Measurements from ENCODE around the gene HTRA3.
A peak's percentile ranks its signal among the peaks of the same experiment; 100 is the strongest.

The HTRA3 gene

GRCh38 chr4:8221985-8222384, 47.6 kb upstream of the HTRA3 start:
- Histone ChIP-seq H3K9me3 (ENCODE audit: control insufficient read depth, insufficient read depth, low read depth, low read length) (no peaks in the 10 kb centered on the region), H3K27ac (ENCODE audit: extremely low read depth, low read depth, low read length) (no peak overlapping the region), H3K4me1 (ENCODE audit: control insufficient read depth, insufficient read depth, low read length) (no peaks in the 10 kb centered on the region), H3K36me3 (ENCODE audit: control insufficient read depth in 2 of 2, insufficient read depth in 1 of 2, low read length in 2 of 2) (peaks cover 0 to 14% of the 10 kb centered on the region in 2 experiments; a peak in 1 of 3 replicates), H3K4me3 (ENCODE audit: low read depth, low read length) (no peak overlapping the region)
- POLR2A ChIA-PET: interaction anchor here (0.6 kb wide), 1 partner anchor 15 kb away, joined by 5 read pairs; no protein-coding TSS in a partner anchor
- CTCF ChIA-PET: no interaction called here
- TF ChIP-seq ZFP3 (tag by site-specific recombination; IDR thresholded peaks at IDR 0.05; ENCODE audit: low read depth): peak; percentile 85
- TF ChIP-seq PRDM1 (tag by site-specific recombination; IDR thresholded peaks at IDR 0.05): no peak
- 0 out of 2 replicates have a peak, but pooled peaks have one; percentile 19 for TF ChIP-seq ZBTB17 (tag by site-specific recombination; IDR thresholded peaks at IDR 0.05)

GRCh38 chr4:8222609-8223388, 46.8 kb upstream of the HTRA3 start:
- no peaks in the 10 kb centered on the region for H3K4me1 ChIP-seq (ENCODE audit: control insufficient read depth, insufficient read depth, low read length)
- TF ChIP-seq KLF7 (tag by site-specific recombination; IDR thresholded peaks at IDR 0.05; ENCODE audit: borderline replicate concordance) (no peak), ZFP37 (tag by site-specific recombination; IDR thresholded peaks at IDR 0.05) (no peak), ZNF624 (tag by site-specific recombination; IDR thresholded peaks at IDR 0.05) (no peak), MYNN (tag by site-specific recombination; IDR thresholded peaks at IDR 0.05; ENCODE audit: borderline replicate concordance) (no peak), ZNF701 (tag by site-specific recombination; IDR thresholded peaks at IDR 0.05) (no peak), ZNF707 (tag by site-specific recombination; IDR thresholded peaks at IDR 0.05) (no peak), ZNF530 (tag by site-specific recombination; IDR thresholded peaks at IDR 0.05; ENCODE audit: low read depth) (no peak), KLF9 (tag by site-specific recombination; IDR thresholded peaks at IDR 0.05; ENCODE audit: low read depth) (no peak)
- ChIA-PET POLR2A (interaction anchor here (0.6 kb wide), 1 partner anchor 15 kb away, joined by 5 read pairs; no protein-coding TSS in a partner anchor), CTCF (no interaction called here)
- no peak overlapping the region for H3K4me3 ChIP-seq (ENCODE audit: low read depth, low read length)
- peaks cover 0 to 11% of the 10 kb centered on the region in 2 experiments; a peak in 1 of 3 replicates for H3K36me3 ChIP-seq (ENCODE audit: control insufficient read depth in 2 of 2, insufficient read depth in 1 of 2, low read length in 2 of 2)
- no peak overlapping the region for H3K27ac ChIP-seq (ENCODE audit: extremely low read depth, low read depth, low read length)
- H3K9me3 ChIP-seq (ENCODE audit: control insufficient read depth, insufficient read depth, low read depth, low read length): no peaks in the 10 kb centered on the region

GRCh38 chr4:8224267-8224974, 45.1 kb upstream of the HTRA3 start:
- Histone ChIP-seq H3K9me3 (ENCODE audit: control insufficient read depth, insufficient read depth, low read depth, low read length) (no peaks in the 10 kb centered on the region), H3K4me1 (ENCODE audit: control insufficient read depth, insufficient read depth, low read length) (no peaks in the 10 kb centered on the region), H3K27ac (ENCODE audit: extremely low read depth, low read depth, low read length) (no peak overlapping the region), H3K36me3 (ENCODE audit: control insufficient read depth in 2 of 2, insufficient read depth in 1 of 2, low read length in 2 of 2) (peaks cover 0 to 11% of the 10 kb centered on the region in 2 experiments; a peak in 1 of 3 replicates), H3K4me3 (ENCODE audit: low read depth, low read length) (no peak overlapping the region)
- ChIA-PET POLR2A (interaction anchor here (0.9 kb wide), 1 partner anchor 48 kb away, joined by 3 read pairs; no protein-coding TSS in a partner anchor), CTCF (no interaction called here)
- no peak for TF ChIP-seq ZNF561 (tag by site-specific recombination; IDR thresholded peaks at IDR 0.05; ENCODE audit: borderline replicate concordance)
- TF ChIP-seq REPIN1 (tag by site-specific recombination; IDR thresholded peaks at IDR 0.05; ENCODE audit: low read depth): no peak
- TF ChIP-seq ZNF426 (tag by site-specific recombination; IDR thresholded peaks at IDR 0.05): no peak
- no peak for TF ChIP-seq ZNF274 (IDR thresholded peaks at IDR 0.05; ENCODE audit: low read length)
- no peak for TF ChIP-seq ZNF274 (tag by site-specific recombination; IDR thresholded peaks at IDR 0.05; ENCODE audit: borderline replicate concordance)
- TF ChIP-seq ZNF600 (tag by site-specific recombination; IDR thresholded peaks at IDR 0.05): no peak
- TF ChIP-seq ZNF280C (tag by site-specific recombination; IDR thresholded peaks at IDR 0.05): no peak
- TF ChIP-seq ZNF416 (tag by site-specific recombination; IDR thresholded peaks at IDR 0.05): no peak
- TF ChIP-seq ZNF398 (tag by site-specific recombination; IDR thresholded peaks at IDR 0.05): no peak
- TF ChIP-seq SETDB1 (IDR thresholded peaks at IDR 0.05; ENCODE audit: insufficient read length, low read length): no peak
- no peak for TF ChIP-seq BCL11A (tag by site-specific recombination; IDR thresholded peaks at IDR 0.05; ENCODE audit: low read depth)
- no peak for TF ChIP-seq ZNF571 (tag by site-specific recombination; IDR thresholded peaks at IDR 0.05)

Data from HEK293 (cell line).